OCI-LY3 (cell line): ENCODE data around the gene DLG1.

ENCODE experiments used
- H2AFZ ChIP-seq: fragments of 200-600, 300-600 bp; shearing (Covaris generic); 2 replicates; pipeline ENCODE4 v1.6.0; 2014; ENCODE audit warnings: antibody characterized with exemption, low read depth, low read length
- H3K27ac ChIP-seq: fragments of 200-600, 300-600 bp; sonication (generic); 2 replicates; pipeline ENCODE4 v1.5.1; 2014; ENCODE audit warnings: mild to moderate bottlenecking, low read length, moderate library complexity, mixed read lengths
- H3K27me3 ChIP-seq: fragments of 200-600, 300-600 bp; sonication (generic); 2 replicates; pipeline ENCODE4 v1.6.1; 2014; ENCODE audit warnings: low read depth, low read length, mixed read lengths
- H3K36me3 ChIP-seq: fragments of 200-600, 300-600 bp; sonication (generic); replicated peaks from 2 replicates; pipeline ENCODE3; 2014; ENCODE audit warnings: low read depth, low read length, mixed read lengths
- H3K4me1 ChIP-seq: fragments of 300-600, 200-600 bp; sonication (generic); 2 replicates; pipeline ENCODE4 v1.6.1; 2014; ENCODE audit warnings: low read length, mixed read lengths
- H3K4me2 ChIP-seq: fragments of 200-600, 300-600 bp; sonication (generic); 2 replicates; pipeline ENCODE4 v1.6.1; 2014; ENCODE audit warnings: low read length, mixed read lengths
- H3K4me3 ChIP-seq: fragments of 300-600, 200-600 bp; sonication (generic); 2 replicates; pipeline ENCODE4 v1.5.1; 2014; ENCODE audit warnings: antibody characterized with exemption, mild to moderate bottlenecking, low read length, moderate library complexity
- H3K79me2 ChIP-seq: fragments of 300-600, 200-600 bp; shearing (Covaris generic); 2 replicates; pipeline ENCODE4 v1.6.1; 2014; ENCODE audit warnings: mild to moderate bottlenecking, low read length, mixed read lengths
- H3K9ac ChIP-seq: fragments of 300-600, 200-600 bp; shearing (Covaris generic); 2 replicates; pipeline ENCODE4 v1.6.0; 2014; ENCODE audit warnings: mild to moderate bottlenecking, low read length, moderate library complexity
- H3K9me3 ChIP-seq: fragments of 200-600, 300-600 bp; shearing (Covaris generic); 2 replicates; pipeline ENCODE4 v1.6.1; 2014; ENCODE audit warnings: low read length, mixed read lengths; ENCODE audit not compliant: insufficient read depth
- H4K20me1 ChIP-seq: fragments of 200-600, 300-600 bp; sonication (generic); 2 replicates; pipeline ENCODE4 v1.6.1; 2016; ENCODE audit warnings: low read length, mixed read lengths; ENCODE audit not compliant: insufficient read depth
- EZH2phosphoT487 ChIP-seq: fragments of 200-600 bp; shearing (Covaris generic); IDR thresholded peaks from 2 replicates; pipeline ENCODE4 v1.6.1; 2018; ENCODE audit warnings: antibody characterized with exemption, mixed run types, low read depth
- TF ChIP-seq, protein P1 (sequence below): fragments of 200-600, 300-600 bp; sonication (generic); IDR thresholded peaks from 2 replicates; pipeline ENCODE4 v1.5.1; 2014; ENCODE audit warnings: antibody characterized with exemption, low read length, low read depth

The DLG1 gene

DNA sequence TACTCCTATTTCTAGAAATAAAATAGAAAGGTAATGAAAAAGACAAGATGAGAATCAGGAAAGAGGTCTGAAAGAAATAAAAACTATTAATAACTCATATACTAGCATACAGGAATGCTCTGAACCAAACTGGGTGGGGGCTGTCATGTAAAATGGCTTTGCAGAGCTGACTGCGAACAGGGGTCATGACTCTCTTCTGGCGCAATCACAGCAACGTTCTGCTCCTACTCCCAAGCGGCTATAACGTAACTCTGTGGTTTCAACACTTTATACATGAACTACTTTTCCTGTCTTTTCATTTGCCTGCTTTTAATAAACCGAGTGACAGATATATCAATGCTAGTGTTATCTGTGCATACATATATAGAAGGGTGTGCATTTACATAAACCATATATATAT is 116.7 kb downstream of the DLG1 start:
- no peak overlapping the region for H3K9ac ChIP-seq
- H3K27ac ChIP-seq: no peak overlapping the region
- H3K79me2 ChIP-seq: peaks cover 8% of the 10 kb centered on the region; the same call in 1 of the 2 replicates
- H3K4me1 ChIP-seq: 0 out of 2 replicates have a peak, but pooled peaks cover 2% of the 10 kb centered on the region
- no peaks in the 10 kb centered on the region for H3K9me3 ChIP-seq
- H4K20me1 ChIP-seq: no peaks in the 10 kb centered on the region
- H2AFZ ChIP-seq: no peak overlapping the region
- no peaks in the 10 kb centered on the region for H3K27me3 ChIP-seq
- TF ChIP-seq EZH2phosphoT487: no peak
- TF ChIP-seq, protein P1, sequence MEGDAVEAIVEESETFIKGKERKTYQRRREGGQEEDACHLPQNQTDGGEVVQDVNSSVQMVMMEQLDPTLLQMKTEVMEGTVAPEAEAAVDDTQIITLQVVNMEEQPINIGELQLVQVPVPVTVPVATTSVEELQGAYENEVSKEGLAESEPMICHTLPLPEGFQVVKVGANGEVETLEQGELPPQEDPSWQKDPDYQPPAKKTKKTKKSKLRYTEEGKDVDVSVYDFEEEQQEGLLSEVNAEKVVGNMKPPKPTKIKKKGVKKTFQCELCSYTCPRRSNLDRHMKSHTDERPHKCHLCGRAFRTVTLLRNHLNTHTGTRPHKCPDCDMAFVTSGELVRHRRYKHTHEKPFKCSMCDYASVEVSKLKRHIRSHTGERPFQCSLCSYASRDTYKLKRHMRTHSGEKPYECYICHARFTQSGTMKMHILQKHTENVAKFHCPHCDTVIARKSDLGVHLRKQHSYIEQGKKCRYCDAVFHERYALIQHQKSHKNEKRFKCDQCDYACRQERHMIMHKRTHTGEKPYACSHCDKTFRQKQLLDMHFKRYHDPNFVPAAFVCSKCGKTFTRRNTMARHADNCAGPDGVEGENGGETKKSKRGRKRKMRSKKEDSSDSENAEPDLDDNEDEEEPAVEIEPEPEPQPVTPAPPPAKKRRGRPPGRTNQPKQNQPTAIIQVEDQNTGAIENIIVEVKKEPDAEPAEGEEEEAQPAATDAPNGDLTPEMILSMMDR: no peak
- H3K4me3 ChIP-seq: no peak overlapping the region
- H3K4me2 ChIP-seq: no peak overlapping the region
- H3K36me3 ChIP-seq: no peaks in the 10 kb centered on the region

DNA sequence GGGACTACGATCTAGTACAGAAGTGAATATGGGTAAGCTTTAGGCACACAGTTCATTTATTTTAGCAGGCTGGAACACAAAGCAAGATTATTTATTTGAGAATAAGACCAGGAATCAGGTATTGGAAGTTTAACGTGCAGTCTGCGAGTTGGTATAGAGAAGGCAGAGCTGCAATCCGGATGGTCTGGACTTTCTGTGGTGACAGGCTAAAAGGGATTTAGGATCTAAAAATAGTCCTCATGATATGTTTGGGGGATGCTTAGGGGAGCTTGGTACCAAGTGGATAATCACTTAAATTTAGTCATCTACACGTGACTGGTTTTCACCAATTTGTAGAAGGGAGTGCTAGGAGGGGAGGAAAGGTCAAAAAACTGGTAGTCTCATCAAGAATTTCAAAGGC is 119.4 kb downstream of the DLG1 start:
- no peak overlapping the region for H3K4me3 ChIP-seq
- peaks cover 7% of the 10 kb centered on the region for H3K4me1 ChIP-seq
- H3K36me3 ChIP-seq: no peaks in the 10 kb centered on the region
- H3K27me3 ChIP-seq: no peaks in the 10 kb centered on the region
- no peak for TF ChIP-seq EZH2phosphoT487
- TF ChIP-seq, protein P1: no peak
- H3K79me2 ChIP-seq: peaks cover 2% of the 10 kb centered on the region; the same call in 1 of the 2 replicates
- no peaks in the 10 kb centered on the region for H4K20me1 ChIP-seq
- no peaks in the 10 kb centered on the region for H3K9me3 ChIP-seq
- H2AFZ ChIP-seq: no peak overlapping the region
- no peak overlapping the region for H3K9ac ChIP-seq
- no peak overlapping the region for H3K27ac ChIP-seq
- no peak overlapping the region for H3K4me2 ChIP-seq

DNA sequence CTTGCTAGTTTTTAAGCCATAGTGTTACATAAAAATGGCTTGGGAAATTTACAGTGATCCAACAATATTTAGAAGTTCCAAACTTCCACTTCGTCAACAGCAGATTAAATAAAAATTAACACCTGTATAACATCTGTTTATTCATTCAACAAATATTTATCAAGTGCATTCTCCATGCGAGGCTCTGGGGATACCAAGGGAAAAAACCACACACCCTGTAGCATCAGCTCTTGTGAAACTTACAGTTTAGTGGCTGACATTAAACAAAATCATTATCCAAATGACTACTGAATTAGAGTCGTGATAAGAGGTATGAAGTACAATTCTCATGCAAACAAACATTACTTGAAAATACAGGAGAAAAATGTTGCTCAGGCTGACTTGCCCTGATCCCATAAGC is 122.9 kb downstream of the DLG1 start:
- H3K4me2 ChIP-seq: no peak overlapping the region
- H3K36me3 ChIP-seq: no peaks in the 10 kb centered on the region
- no peaks in the 10 kb centered on the region for H3K27me3 ChIP-seq
- no peak overlapping the region for H3K4me3 ChIP-seq
- no peaks in the 10 kb centered on the region for H4K20me1 ChIP-seq
- H2AFZ ChIP-seq: no peak overlapping the region
- H3K9ac ChIP-seq: no peak overlapping the region
- H3K79me2 ChIP-seq: peaks cover 2% of the 10 kb centered on the region; the same call in 1 of the 2 replicates
- peaks cover 7% of the 10 kb centered on the region for H3K4me1 ChIP-seq
- no peak overlapping the region for H3K27ac ChIP-seq
- H3K9me3 ChIP-seq: no peaks in the 10 kb centered on the region
- TF ChIP-seq EZH2phosphoT487: no peak
- TF ChIP-seq, protein P1: no peak

DNA sequence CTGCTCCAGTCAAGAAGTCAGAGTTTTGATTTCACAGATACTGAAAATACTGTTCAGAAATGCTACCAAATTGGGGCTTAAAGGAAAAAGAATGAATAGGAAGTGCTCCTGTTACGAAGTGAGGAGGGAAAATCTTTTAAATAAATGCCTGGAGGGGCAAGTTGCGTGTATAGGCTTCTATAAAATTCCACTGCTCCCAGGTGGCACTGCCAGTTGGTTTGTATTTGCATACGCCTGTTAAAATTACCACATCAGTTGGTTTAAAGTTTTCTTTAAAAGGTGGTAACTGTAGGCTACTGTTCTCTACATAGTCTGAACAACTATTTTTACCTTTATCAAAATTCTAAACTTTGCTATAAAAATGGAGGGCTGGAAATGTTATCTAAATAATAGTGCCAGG is 123.5 kb downstream of the DLG1 start:
- Histone ChIP-seq H3K9me3 (no peaks in the 10 kb centered on the region), H3K27me3 (no peaks in the 10 kb centered on the region), H3K4me2 (no peak overlapping the region), H3K79me2 (peaks cover 2% of the 10 kb centered on the region; the same call in 1 of the 2 replicates), H3K27ac (no peak overlapping the region), H3K36me3 (no peaks in the 10 kb centered on the region), H2AFZ (no peak overlapping the region), H4K20me1 (no peaks in the 10 kb centered on the region), H3K9ac (no peak overlapping the region), H3K4me3 (no peak overlapping the region), H3K4me1 (peaks cover 7% of the 10 kb centered on the region)
- TF ChIP-seq, protein P1: no peak
- no peak for TF ChIP-seq EZH2phosphoT487
